OCI-LY7 (cell line): Measurements from ENCODE around the gene GMCL1. TPM values are rescaled to one million over a fixed set of nuclear protein-coding genes. Genes with fewer than 3 reads are reported as not detected.
"Not testable (repeated sequence)": the region's sequence is repeated elsewhere in the genome, so short reads cannot be mapped to it uniquely, and the experiment has no call there.

ENCODE experiments used
- BruUV-seq: library from RNA; stranded (reverse); fragments of 400-500 nt; replicated peaks from 2 replicates; lab custom pipeline; 2021; lab: Mats Ljungman, UMichigan
- CTCF ChIA-PET: fragments of 300-600 bp; sonication (Branson Sonifier 250); formaldehyde crosslinking; loops from one replicate; lab custom pipeline; 2022; ENCODE audit warnings: antibody characterized with exemption; ENCODE audit not compliant: unreplicated experiment; lab: Charles Lee
- POLR2A ChIA-PET: fragments of 300-600 bp; sonication (Branson Sonifier 250); formaldehyde crosslinking; loops from one replicate; lab custom pipeline; 2022; ENCODE audit warnings: antibody characterized with exemption; lab: Charles Lee
- DNase-seq: peaks from one replicate; pipeline ENCODE4 v3.0.0-alpha.2; 2015; ENCODE audit warnings: low spot score
- H2AFZ ChIP-seq: fragments of 200-600 bp; sonication (generic), shearing (Covaris generic); 2 replicates; pipeline ENCODE4 v1.6.1; 2014; ENCODE audit warnings: mild to moderate bottlenecking, antibody characterized with exemption, low read length, moderate library complexity
- H3K27ac ChIP-seq: fragments of 200-600 bp; sonication (generic); 2 replicates; pipeline ENCODE4 v1.5.1; 2014; ENCODE audit warnings: mixed run types, low read depth, mild to moderate bottlenecking, moderate library complexity, low read length, inconsistent platforms; ENCODE audit not compliant: poor library complexity, severe bottlenecking
- H3K36me3 ChIP-seq: fragments of 200-600 bp; sonication (generic); 2 replicates; pipeline ENCODE4 v1.6.1; 2014; ENCODE audit warnings: mild to moderate bottlenecking, antibody characterized with exemption, low read length, moderate library complexity, mixed read lengths; ENCODE audit not compliant: insufficient read depth
- H3K4me1 ChIP-seq: fragments of 200-600 bp; sonication (generic); 2 replicates; pipeline ENCODE4 v1.5.1; 2014; ENCODE audit warnings: mild to moderate bottlenecking, low read length; ENCODE audit not compliant: insufficient read depth, poor library complexity, severe bottlenecking
- H3K4me2 ChIP-seq: fragments of 200-600 bp; sonication (generic); 2 replicates; pipeline ENCODE4 v1.6.1; 2014; ENCODE audit warnings: mild to moderate bottlenecking, low read length
- H3K4me3 ChIP-seq: fragments of 200-600 bp; sonication (generic); 2 replicates; pipeline ENCODE4 v1.5.1; 2014; ENCODE audit warnings: mild to moderate bottlenecking, low read depth, low read length; ENCODE audit not compliant: poor library complexity, severe bottlenecking
- H3K79me2 ChIP-seq: fragments of 200-600 bp; sonication (generic); 2 replicates; pipeline ENCODE4 v1.6.1; 2016; ENCODE audit warnings: low read depth, mild to moderate bottlenecking, low read length, moderate library complexity, mixed read lengths; ENCODE audit not compliant: insufficient read depth
- H3K9me2 ChIP-seq: fragments of 200-600 bp; sonication (generic); 2 replicates; pipeline ENCODE4 v1.6.1; 2016; ENCODE audit warnings: mild to moderate bottlenecking, low read length, mixed read lengths; ENCODE audit not compliant: insufficient read depth
- H3K9me3 ChIP-seq: fragments of 200-600 bp; sonication (generic); 2 replicates; pipeline ENCODE4 v1.6.1; 2014; ENCODE audit warnings: mild to moderate bottlenecking, mixed run types, low read length, mixed read lengths
- H4K20me1 ChIP-seq: fragments of 200-600 bp; sonication (generic); 2 replicates; pipeline ENCODE4 v1.6.1; 2014; ENCODE audit warnings: mild to moderate bottlenecking, antibody characterized with exemption, low read length, moderate library complexity, mixed read lengths; ENCODE audit not compliant: insufficient read depth
- EZH2phosphoT487 ChIP-seq: fragments of 200-600 bp; sonication (generic); IDR thresholded peaks from 2 replicates; pipeline ENCODE4 v1.6.1; 2018; ENCODE audit warnings: low read depth, borderline replicate concordance, mild to moderate bottlenecking, mixed run types, antibody characterized with exemption, low read length, moderate library complexity, mixed read lengths
- intact Hi-C: fragments of 100-400 bp; cut with micrococcal nuclease; formaldehyde crosslinking; loops from one replicate; pipeline ENCODE4 v1.10.0; 2022; ENCODE audit not compliant: unreplicated experiment
- total RNA-seq, 2 experiments: library from RNA; depleted of rRNA in 1 of 2; stranded (reverse); fragments of >200 nt in 1 of 2; shearing (Covaris generic) in 1 of 2; gene quantifications; 2 replicates each; pipeline ENCODE4 v1.2.3, GENCODE V29; 2014 to 2022
- TF ChIP-seq, protein P1 (sequence below): fragments of 200-600 bp; sonication (generic); conservative IDR thresholded peaks from 2 replicates; pipeline ENCODE4 v1.5.1; 2014; ENCODE audit warnings: mild to moderate bottlenecking, antibody characterized with exemption, low read length, moderate library complexity, mixed read lengths

Gene GMCL1
- total RNA-seq, 2 experiments from 2014 or later, result 14.4 to 25.9 TPM

DNA sequence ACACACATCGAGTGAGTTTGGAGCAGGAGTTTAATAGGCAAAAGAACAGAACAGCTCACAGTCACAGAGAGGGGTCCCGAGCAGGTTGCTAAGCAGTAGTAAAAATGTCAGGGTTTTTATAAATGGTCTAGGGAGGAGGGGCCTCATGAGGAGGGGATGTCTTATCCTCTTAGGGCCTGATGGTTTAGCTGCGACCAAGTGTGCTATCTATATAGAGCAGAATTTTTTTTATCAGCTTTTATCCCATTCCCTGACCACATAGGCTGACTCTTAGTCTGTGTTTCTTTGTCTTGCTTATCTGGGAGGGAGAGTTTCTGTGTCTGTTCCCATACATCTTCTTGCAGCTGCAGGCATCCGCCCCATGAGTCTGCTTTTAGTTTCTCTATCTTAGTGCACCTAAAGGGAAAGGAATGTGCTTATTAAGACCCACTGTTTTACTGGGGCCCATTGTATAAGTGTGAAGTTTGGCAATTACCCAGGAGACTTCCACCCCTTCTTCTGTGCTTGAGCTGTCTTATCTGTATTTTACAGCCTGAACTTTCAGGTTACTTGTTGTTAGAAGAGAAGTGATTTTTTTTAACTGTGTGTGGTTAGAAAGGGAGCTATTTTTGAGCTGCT, 30.4 kb upstream of the GMCL1 start:
- Histone ChIP-seq H3K4me3 (peak overlapping the region; percentile 45), H3K4me2 (peak overlapping the region; percentile 62), H3K9me3 (no peaks in the 10 kb centered on the region; the same call in 1 of the 2 replicates), H4K20me1 (no peaks in the 10 kb centered on the region), H3K79me2 (no peaks in the 10 kb centered on the region), H3K9me2 (no peaks in the 10 kb centered on the region), H3K4me1 (peaks cover 32% of the 10 kb centered on the region), H3K36me3 (no peaks in the 10 kb centered on the region), H3K27ac (no peak overlapping the region), H2AFZ (peak overlapping the region; percentile 52)
- POLR2A ChIA-PET, result interaction anchor here (0.6 to 2.8 kb wide), 7 partner anchors 8 to 155 kb away, joined by 3 to 10 read pairs (median 5); partner anchors contain the start of gene AAK1
- CTCF ChIA-PET, result interaction anchor here (1.8 kb wide), 1 partner anchor 17 kb away, joined by 4 read pairs; no protein-coding TSS in a partner anchor
- no peak for TF ChIP-seq EZH2phosphoT487
- TF ChIP-seq, protein P1, sequence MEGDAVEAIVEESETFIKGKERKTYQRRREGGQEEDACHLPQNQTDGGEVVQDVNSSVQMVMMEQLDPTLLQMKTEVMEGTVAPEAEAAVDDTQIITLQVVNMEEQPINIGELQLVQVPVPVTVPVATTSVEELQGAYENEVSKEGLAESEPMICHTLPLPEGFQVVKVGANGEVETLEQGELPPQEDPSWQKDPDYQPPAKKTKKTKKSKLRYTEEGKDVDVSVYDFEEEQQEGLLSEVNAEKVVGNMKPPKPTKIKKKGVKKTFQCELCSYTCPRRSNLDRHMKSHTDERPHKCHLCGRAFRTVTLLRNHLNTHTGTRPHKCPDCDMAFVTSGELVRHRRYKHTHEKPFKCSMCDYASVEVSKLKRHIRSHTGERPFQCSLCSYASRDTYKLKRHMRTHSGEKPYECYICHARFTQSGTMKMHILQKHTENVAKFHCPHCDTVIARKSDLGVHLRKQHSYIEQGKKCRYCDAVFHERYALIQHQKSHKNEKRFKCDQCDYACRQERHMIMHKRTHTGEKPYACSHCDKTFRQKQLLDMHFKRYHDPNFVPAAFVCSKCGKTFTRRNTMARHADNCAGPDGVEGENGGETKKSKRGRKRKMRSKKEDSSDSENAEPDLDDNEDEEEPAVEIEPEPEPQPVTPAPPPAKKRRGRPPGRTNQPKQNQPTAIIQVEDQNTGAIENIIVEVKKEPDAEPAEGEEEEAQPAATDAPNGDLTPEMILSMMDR, result no peak
- BruUV-seq, result no TSS peak
- peak; percentile 23 for DNase-seq
- intact Hi-C loops, result no loop called here

DNA sequence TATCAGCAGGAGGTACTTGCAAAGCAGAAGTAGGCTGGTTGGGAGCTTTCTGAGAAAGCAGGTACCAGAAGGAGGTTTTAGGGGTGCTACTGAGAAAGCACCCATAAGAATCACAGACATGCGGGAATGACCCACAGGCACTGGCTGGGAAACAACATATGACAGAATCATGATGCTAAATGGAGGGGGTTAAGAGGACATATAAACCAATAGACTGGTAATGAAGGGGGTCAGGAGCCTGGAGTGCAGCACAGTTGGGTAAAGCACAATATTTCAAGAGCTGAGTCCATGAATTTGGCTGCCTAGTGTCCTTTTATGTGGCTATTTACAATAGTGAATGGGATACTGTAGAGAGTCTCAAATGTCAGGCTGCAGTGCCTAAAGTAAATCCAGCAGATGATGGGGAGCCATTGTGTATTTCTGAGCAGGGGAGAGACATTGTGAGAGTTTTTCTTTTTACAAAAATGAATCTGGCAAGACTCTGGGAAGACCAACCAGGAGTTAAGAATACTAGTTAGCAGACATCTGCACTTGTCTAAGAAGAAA, 27.6 kb upstream of the GMCL1 start:
- no peak overlapping the region for H3K4me2 ChIP-seq

DNA sequence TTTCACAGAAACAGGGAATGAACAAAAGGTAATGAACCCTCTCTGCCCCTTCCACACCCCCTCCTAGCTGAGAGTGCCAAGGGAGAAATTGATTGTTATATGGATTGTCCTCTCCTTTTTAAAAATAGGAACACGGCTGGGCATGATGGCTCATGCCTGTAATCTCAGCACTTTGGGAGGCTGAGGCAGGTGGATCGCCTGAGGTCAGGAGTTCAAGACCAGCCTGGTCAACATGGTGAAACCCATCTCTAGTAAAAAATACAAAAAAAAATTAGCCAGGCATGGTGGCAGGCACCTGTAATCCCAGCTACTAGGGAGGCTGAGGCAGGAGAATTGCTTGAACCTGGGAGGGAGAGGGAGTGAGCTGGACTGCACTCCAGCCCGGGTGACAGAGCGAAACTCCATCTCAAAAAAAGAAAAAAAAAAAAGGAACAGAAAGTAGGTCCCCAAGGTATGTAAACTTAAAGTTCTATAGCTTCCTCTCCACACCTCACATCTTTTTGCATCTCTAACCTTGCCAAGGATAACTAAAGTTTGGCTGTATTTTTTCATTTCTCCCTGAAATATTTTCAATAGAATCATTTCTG, 26.6 kb upstream of the GMCL1 start:
- peak; percentile 65 for DNase-seq
- not testable (repeated sequence) for BruUV-seq

More for the DNA sequence above, 27.6 kb upstream of the GMCL1 start:
- Histone ChIP-seq H3K27ac (no peak overlapping the region), H4K20me1 (no peaks in the 10 kb centered on the region), H3K9me2 (no peaks in the 10 kb centered on the region), H3K36me3 (no peaks in the 10 kb centered on the region), H3K4me3 (no peak overlapping the region), H3K79me2 (no peaks in the 10 kb centered on the region), H3K9me3 (no peaks in the 10 kb centered on the region; the same call in 1 of the 2 replicates), H2AFZ (no peak overlapping the region), H3K4me1 (peaks cover 39% of the 10 kb centered on the region)
- no peak for TF ChIP-seq EZH2phosphoT487
- TF ChIP-seq, protein P1, result no peak
- POLR2A ChIA-PET, result interaction anchor here (2.2 to 2.8 kb wide), 2 partner anchors 12 to 16 kb away, joined by 6 to 11 read pairs; no protein-coding TSS in a partner anchor
- intact Hi-C loops, result no loop called here
- no TSS peak for BruUV-seq
- no peak for DNase-seq
- CTCF ChIA-PET, result no interaction called here

More for the DNA sequence above, 26.6 kb upstream of the GMCL1 start:
- H3K79me2 ChIP-seq, H3K9me3 ChIP-seq, H4K20me1 ChIP-seq, H3K36me3 ChIP-seq, H3K9me2 ChIP-seq, intact Hi-C loops: not testable (repeated sequence)
- ChIA-PET CTCF (interaction anchor here (0.7 to 1.3 kb wide), 3 partner anchors 12 to 187 kb away, joined by 3 to 4 read pairs (median 3); no protein-coding TSS in a partner anchor), POLR2A (interaction anchor here (0.6 to 2.8 kb wide), 9 partner anchors 9 to 452 kb away, joined by 3 to 11 read pairs (median 4); no protein-coding TSS in a partner anchor)
- Histone ChIP-seq H3K4me1 (peaks cover 39% of the 10 kb centered on the region), H2AFZ (peak overlapping the region; percentile 34; the same call in 1 of the 2 replicates), H3K4me3 (peak overlapping the region; percentile 19), H3K27ac (peak overlapping the region; percentile 1), H3K4me2 (peak overlapping the region; percentile 60)
